Body of pancreas (tissue), 4 donors: ENCODE results near the gene KIRREL3. TPM values are rescaled to one million over a fixed set of nuclear protein-coding genes. Genes with fewer than 3 reads are reported as not detected.

Source experiments
- ATAC-seq: fragments of 150-250 bp; one replicate; pipeline ENCODE4 v1.9.1; 2016
- DNase-seq, 4 donors: peaks; one replicate each; pipeline ENCODE4 v3.0.0-alpha.2; 2019
- H3K27ac ChIP-seq, 4 donors: fragments of 200-600 bp; sonication (generic); 1 replicate in 3 of 4; 2 replicates in 1 of 4; pipeline versions ENCODE4 v1.5.1 to v1.6.1; 2016 to 2019; ENCODE audit warnings: mild to moderate bottlenecking in 1 of 4, mixed read lengths in 1 of 4, moderate library complexity in 1 of 4
- H3K27me3 ChIP-seq, 2 donors: fragments of 200-600 bp; sonication (generic); one replicate each; pipeline ENCODE4 v1.6.0; 2016; ENCODE audit warnings: mild to moderate bottlenecking in 1 of 2
- H3K36me3 ChIP-seq, 2 donors: fragments of 200-600 bp; sonication (generic); replicated peaks in 1 of 2; 2 replicates each; pipeline ENCODE4 v1.5.1; 2016; ENCODE audit warnings: low read depth in 2 of 2; ENCODE audit not compliant: insufficient read depth in 1 of 2
- H3K4me1 ChIP-seq: fragments of 200-600 bp; sonication (generic); one replicate; pipeline ENCODE4 v1.6.0; 2016
- H3K4me3 ChIP-seq, 2 donors: fragments of 200-600 bp; sonication (generic); 1 replicate in 1 of 2; 2 replicates in 1 of 2; pipeline ENCODE4 v1.5.1; 2016 to 2019
- H3K9me3 ChIP-seq, 3 donors: fragments of 200-600 bp; sonication (generic); 1 replicate in 2 of 3; 2 replicates in 1 of 3; pipeline ENCODE4 v1.5.1; 2016
- POLR2A ChIP-seq, 3 donors: fragments of 450-650 bp; IDR thresholded peaks; one replicate each; pipeline ENCODE4 v1.6.1; 2016; ENCODE audit warnings: antibody characterized with exemption in 3 of 3, mild to moderate bottlenecking in 2 of 3
- WGBS, 2 donors: methylation state at CpG; one replicate each; pipeline ENCODE4 v1.1.5; 2017; 5-methylcytosine and 5-hydroxymethylcytosine counted together
- intact Hi-C: fragments of 100-400 bp; cut with DNase I; formaldehyde crosslinking; loops from one replicate; pipeline ENCODE4 v1.15.1; 2023
- total RNA-seq, 2 donors: library from RNA; depleted of rRNA; stranded (reverse); fragments of >200 nt; gene quantifications; one replicate each; pipeline ENCODE4 v1.1.0, GENCODE V29; 2016
- TF ChIP-seq, protein P1 (sequence below), 7 experiments: fragments of 450-650 bp in 4 of 7; fragments of 200-600 bp in 3 of 7; sonication (generic) in 3 of 7; IDR thresholded peaks; one replicate each; pipeline ENCODE4 v1.5.1; 2016 to 2019; ENCODE audit warnings: antibody characterized with exemption in 7 of 7

Gene KIRREL3
- total RNA-seq, 2 donors from 2014 or later, result 0.26 TPM; not detected in 1

GRCh38 chr11:126437731-126438130 lies 562.8 kb downstream of the KIRREL3 start:
- H3K9me3 ChIP-seq, result no peaks in the 10 kb centered on the region
- TF ChIP-seq, protein P1, sequence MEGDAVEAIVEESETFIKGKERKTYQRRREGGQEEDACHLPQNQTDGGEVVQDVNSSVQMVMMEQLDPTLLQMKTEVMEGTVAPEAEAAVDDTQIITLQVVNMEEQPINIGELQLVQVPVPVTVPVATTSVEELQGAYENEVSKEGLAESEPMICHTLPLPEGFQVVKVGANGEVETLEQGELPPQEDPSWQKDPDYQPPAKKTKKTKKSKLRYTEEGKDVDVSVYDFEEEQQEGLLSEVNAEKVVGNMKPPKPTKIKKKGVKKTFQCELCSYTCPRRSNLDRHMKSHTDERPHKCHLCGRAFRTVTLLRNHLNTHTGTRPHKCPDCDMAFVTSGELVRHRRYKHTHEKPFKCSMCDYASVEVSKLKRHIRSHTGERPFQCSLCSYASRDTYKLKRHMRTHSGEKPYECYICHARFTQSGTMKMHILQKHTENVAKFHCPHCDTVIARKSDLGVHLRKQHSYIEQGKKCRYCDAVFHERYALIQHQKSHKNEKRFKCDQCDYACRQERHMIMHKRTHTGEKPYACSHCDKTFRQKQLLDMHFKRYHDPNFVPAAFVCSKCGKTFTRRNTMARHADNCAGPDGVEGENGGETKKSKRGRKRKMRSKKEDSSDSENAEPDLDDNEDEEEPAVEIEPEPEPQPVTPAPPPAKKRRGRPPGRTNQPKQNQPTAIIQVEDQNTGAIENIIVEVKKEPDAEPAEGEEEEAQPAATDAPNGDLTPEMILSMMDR (IDR thresholded peaks at IDR 0.05), result no peak
- TF ChIP-seq POLR2A (IDR thresholded peaks at IDR 0.05), result no peak
- no peak overlapping the region for H3K27ac ChIP-seq
- H3K4me1 ChIP-seq, result peaks cover 9% of the 10 kb centered on the region
- no peaks in the 10 kb centered on the region for H3K36me3 ChIP-seq
- 74 to 85% methylated on average over 3 to 5 of the region's 5 CpGs for WGBS, 2 donors
- ATAC-seq (no peak), DNase-seq (no peak)
- peaks cover 0 to 12% of the 10 kb centered on the region in 2 donors for H3K27me3 ChIP-seq
- no peak overlapping the region for H3K4me3 ChIP-seq
- intact Hi-C loops, result loop anchor here (5.0 to 10.0 kb wide), 2 partner anchors 40 to 907 kb away; no protein-coding TSS in a partner anchor

DNA sequence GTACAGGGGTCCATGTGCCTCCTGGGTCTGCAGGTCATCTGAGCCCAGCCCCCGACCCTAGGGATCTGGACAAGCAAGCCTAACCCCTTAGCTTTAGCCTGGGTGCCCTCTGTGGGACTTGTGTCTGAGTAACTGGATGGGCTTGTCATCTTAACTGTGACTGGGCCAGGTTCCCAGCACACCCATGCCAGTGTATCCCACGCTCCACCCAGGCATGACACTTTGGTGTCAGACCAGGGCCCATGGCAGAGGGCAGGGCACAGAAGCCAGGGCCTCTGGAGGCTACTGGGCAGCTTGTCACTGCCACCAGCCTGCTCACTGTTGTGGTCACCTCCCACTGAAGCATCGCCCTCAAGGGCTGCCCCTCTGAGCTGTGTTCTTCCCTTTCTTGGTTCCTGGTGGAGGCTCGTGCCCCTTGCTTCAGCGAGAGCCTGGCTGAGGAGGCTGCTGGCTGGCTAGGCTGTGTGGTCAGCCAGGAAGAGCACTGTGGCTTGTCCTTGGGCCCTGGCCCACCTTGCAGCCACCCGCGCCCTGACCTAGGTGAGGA lies 564.3 kb downstream of the KIRREL3 start:
- Histone ChIP-seq H3K27me3 (peaks cover 0 to 10% of the 10 kb centered on the region in 2 donors), H3K27ac (no peak overlapping the region), H3K4me3 (no peak overlapping the region), H3K36me3 (no peaks in the 10 kb centered on the region), H3K9me3 (no peaks in the 10 kb centered on the region), H3K4me1 (peaks cover 9% of the 10 kb centered on the region)
- no peak for ATAC-seq
- 77 to 100% methylated on average over 1 to 7 of the region's 7 CpGs for WGBS, 2 donors
- intact Hi-C loops, result loop anchor here (5.0 to 10.0 kb wide), 2 partner anchors 41 to 909 kb away; no protein-coding TSS in a partner anchor
- TF ChIP-seq, protein P1 (IDR thresholded peaks at IDR 0.05), result no peak
- no peak for TF ChIP-seq POLR2A (IDR thresholded peaks at IDR 0.05)
- no peak for DNase-seq

DNA sequence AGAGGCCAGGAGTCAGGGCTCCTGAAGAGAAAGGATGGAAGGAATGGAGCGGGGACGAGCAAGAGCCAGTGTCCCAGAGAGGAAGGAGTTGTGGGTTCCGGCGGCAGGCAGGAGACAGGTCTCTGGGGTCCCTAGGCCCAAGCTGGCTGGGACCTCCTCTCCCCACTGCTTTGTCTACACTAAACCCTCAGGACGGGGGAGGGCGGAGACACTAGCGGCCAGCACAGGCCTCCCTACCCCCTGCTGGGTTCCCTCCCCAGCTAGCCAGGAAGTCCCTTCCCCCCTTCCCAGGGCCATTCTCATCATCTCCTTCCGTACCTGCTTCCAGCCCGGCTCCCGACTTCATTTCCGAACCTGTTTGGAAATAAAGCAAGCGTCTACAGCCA lies 565.6 kb downstream of the KIRREL3 start:
- intact Hi-C loops, result loop anchor here (5.0 to 10.0 kb wide), 2 partner anchors 42 to 910 kb away; no protein-coding TSS in a partner anchor
- ATAC-seq (no peak), DNase-seq (no peak)
- H3K4me1 ChIP-seq, result no peaks in the 10 kb centered on the region
- H3K36me3 ChIP-seq, result no peaks in the 10 kb centered on the region
- H3K4me3 ChIP-seq, result no peak overlapping the region
- TF ChIP-seq, protein P1 (IDR thresholded peaks at IDR 0.05), result no peak
- no peak for TF ChIP-seq POLR2A (IDR thresholded peaks at IDR 0.05)
- no peaks in the 10 kb centered on the region for H3K27me3 ChIP-seq
- 67 to 74% methylated on average over 12 of the region's 12 CpGs for WGBS, 2 donors
- H3K27ac ChIP-seq, result no peak overlapping the region
- no peaks in the 10 kb centered on the region for H3K9me3 ChIP-seq

DNA sequence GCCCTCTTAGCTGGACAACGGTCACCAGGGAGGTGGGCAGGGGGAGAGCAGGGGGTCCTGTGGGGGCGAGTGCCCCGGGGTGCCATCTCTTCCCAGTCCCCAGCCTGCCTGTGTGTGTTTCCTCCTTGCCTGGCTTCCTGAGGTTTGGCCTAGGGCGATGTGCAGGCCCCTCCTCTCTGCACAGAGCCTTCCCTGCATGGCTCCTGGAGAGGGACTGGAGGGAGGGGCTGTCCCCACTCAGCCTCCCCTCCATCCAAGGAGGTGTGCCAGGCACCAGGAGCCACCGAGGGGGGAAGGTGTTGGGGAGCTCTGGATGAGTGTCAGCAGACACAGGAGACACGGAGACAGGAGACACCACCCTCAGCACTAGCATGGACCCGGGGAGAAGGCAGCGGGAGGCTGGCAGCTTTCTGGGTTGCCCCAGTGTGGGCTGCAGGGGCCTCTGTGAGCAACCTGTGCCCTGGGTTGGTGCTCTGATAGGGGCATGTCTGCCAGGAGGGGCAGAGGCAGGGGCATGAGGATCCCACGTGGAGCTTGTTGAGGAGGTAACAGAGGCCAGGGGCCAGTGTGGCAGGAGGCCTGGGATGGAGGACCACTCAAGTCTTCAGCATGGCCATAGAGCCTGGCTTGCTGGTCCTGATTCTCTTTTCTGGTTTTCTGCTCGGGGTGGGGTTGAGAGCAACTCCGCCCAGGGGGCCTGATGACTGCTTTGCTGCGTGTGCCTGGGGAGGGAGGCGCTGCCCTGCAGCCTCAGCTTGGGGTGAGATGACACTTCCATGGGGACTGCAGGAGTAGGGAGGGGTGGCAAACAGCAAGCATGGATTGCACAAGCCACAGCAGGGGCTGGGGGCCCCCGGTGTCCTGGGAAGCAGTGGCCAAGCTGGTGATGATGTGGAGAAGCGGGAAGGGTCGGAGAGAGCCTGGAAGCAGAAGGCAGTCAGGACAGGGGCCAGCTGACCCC lies 566.3 kb downstream of the KIRREL3 start:
- Histone ChIP-seq H3K27ac (no peak overlapping the region), H3K4me1 (no peaks in the 10 kb centered on the region), H3K27me3 (no peaks in the 10 kb centered on the region), H3K4me3 (no peak overlapping the region), H3K36me3 (no peaks in the 10 kb centered on the region), H3K9me3 (no peaks in the 10 kb centered on the region)
- TF ChIP-seq, protein P1 (IDR thresholded peaks at IDR 0.05), result no peak
- TF ChIP-seq POLR2A (IDR thresholded peaks at IDR 0.05), result no peak
- ATAC-seq, result no peak
- 66 to 83% methylated on average over 5 to 15 of the region's 16 CpGs for WGBS, 2 donors
- no peak for DNase-seq
- intact Hi-C loops, result loop anchor here (10.0 kb wide), 1 partner anchor 911 kb away; no protein-coding TSS in a partner anchor
